ENCODE results near the gene RCN2. TPM values are rescaled to one million over a fixed set of nuclear protein-coding genes. Genes with fewer than 3 reads are reported as not detected.
"Not testable (repeated sequence)": the region's sequence is repeated elsewhere in the genome, so short reads cannot be mapped to it uniquely, and the experiment has no call there.

Gene RCN2
- total and polyA plus RNA-seq, 2 experiments from 2014 or later, result 170 to 327 TPM

DNA sequence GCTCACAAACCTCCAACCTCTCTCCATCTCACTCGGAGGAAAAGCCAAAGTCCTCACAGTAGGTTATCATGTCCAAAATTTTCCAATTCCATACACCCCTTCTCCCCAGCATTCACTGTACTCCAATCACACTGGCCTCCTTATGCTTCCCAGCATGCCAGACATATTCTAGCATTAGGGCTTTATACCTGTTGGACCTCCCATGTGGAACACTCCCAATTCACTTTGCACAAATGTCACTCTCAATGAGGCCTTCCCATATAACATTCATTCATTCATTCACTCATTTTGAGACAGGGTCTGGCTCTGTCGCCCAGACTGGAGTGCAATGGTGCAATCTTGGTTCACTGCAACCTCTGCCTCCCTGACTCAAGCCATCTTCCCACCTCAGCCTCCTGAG is 46.3 kb upstream of the RCN2 start:
- Histone ChIP-seq H3K79me2 (replicated peaks; ENCODE audit: insufficient read depth) (no peaks in the 10 kb centered on the region), H3K9me2 (ENCODE audit: insufficient read depth) (no peaks in the 10 kb centered on the region), H3K27me3 (ENCODE audit: insufficient read depth) (no peaks in the 10 kb centered on the region), H2AFZ (no peak overlapping the region), H3K4me2 (no peak overlapping the region), H3K4me3 (no peak overlapping the region), H3F3A (replicated peaks; ENCODE audit: low read depth) (no peaks in the 10 kb centered on the region), H3K4me1 (ENCODE audit: insufficient read depth) (no peaks in the 10 kb centered on the region), H4K20me1 (replicated peaks; ENCODE audit: insufficient read depth) (no peaks in the 10 kb centered on the region), H3K36me3 (ENCODE audit: insufficient read depth) (no peaks in the 10 kb centered on the region), H3K27ac (ENCODE audit: low read depth) (no peak overlapping the region)
- no peak for ATAC-seq
- Mint-ChIP-seq H3K27me3 (ENCODE audit: insufficient read depth, low read depth, poor library complexity) (peaks cover 4% of the 10 kb centered on the region), H3K27ac (no peak overlapping the region), H3K9me3 (no peaks in the 10 kb centered on the region), H3K36me3 (ENCODE audit: low read depth) (no peaks in the 10 kb centered on the region), H3K4me1 (no peaks in the 10 kb centered on the region), H3K4me3 (no peak overlapping the region)
- DNase-seq (ENCODE audit: low spot score), result no peak
- TF ChIP-seq ZNF114 (CRISPR knock-in tag; IDR thresholded peaks at IDR 0.05), result no peak
- no peak for TF ChIP-seq JUNB (IDR thresholded peaks at IDR 0.05; ENCODE audit: unreplicated experiment)
- no peak for TF ChIP-seq CREB1 (CRISPR knock-in tag; IDR thresholded peaks at IDR 0.05; ENCODE audit: low read depth)
- TF ChIP-seq, protein P1, sequence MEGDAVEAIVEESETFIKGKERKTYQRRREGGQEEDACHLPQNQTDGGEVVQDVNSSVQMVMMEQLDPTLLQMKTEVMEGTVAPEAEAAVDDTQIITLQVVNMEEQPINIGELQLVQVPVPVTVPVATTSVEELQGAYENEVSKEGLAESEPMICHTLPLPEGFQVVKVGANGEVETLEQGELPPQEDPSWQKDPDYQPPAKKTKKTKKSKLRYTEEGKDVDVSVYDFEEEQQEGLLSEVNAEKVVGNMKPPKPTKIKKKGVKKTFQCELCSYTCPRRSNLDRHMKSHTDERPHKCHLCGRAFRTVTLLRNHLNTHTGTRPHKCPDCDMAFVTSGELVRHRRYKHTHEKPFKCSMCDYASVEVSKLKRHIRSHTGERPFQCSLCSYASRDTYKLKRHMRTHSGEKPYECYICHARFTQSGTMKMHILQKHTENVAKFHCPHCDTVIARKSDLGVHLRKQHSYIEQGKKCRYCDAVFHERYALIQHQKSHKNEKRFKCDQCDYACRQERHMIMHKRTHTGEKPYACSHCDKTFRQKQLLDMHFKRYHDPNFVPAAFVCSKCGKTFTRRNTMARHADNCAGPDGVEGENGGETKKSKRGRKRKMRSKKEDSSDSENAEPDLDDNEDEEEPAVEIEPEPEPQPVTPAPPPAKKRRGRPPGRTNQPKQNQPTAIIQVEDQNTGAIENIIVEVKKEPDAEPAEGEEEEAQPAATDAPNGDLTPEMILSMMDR (conservative IDR thresholded peaks at IDR 0.05; ENCODE audit: low read depth in 2 of 2), result no peak
- TF ChIP-seq, protein P2, sequence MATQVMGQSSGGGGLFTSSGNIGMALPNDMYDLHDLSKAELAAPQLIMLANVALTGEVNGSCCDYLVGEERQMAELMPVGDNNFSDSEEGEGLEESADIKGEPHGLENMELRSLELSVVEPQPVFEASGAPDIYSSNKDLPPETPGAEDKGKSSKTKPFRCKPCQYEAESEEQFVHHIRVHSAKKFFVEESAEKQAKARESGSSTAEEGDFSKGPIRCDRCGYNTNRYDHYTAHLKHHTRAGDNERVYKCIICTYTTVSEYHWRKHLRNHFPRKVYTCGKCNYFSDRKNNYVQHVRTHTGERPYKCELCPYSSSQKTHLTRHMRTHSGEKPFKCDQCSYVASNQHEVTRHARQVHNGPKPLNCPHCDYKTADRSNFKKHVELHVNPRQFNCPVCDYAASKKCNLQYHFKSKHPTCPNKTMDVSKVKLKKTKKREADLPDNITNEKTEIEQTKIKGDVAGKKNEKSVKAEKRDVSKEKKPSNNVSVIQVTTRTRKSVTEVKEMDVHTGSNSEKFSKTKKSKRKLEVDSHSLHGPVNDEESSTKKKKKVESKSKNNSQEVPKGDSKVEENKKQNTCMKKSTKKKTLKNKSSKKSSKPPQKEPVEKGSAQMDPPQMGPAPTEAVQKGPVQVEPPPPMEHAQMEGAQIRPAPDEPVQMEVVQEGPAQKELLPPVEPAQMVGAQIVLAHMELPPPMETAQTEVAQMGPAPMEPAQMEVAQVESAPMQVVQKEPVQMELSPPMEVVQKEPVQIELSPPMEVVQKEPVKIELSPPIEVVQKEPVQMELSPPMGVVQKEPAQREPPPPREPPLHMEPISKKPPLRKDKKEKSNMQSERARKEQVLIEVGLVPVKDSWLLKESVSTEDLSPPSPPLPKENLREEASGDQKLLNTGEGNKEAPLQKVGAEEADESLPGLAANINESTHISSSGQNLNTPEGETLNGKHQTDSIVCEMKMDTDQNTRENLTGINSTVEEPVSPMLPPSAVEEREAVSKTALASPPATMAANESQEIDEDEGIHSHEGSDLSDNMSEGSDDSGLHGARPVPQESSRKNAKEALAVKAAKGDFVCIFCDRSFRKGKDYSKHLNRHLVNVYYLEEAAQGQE (IDR thresholded peaks at IDR 0.05; ENCODE audit: unreplicated experiment), result no peak
- TF ChIP-seq STAT1 (IDR thresholded peaks at IDR 0.05; ENCODE audit: unreplicated experiment), result no peak
- no peak for TF ChIP-seq ZNF331 (CRISPR knock-in tag; IDR thresholded peaks at IDR 0.05; ENCODE audit: low read depth)
- no peak for TF ChIP-seq NANOG (IDR thresholded peaks at IDR 0.05; ENCODE audit: borderline replicate concordance)
- no peak for TF ChIP-seq ETS1 (IDR thresholded peaks at IDR 0.05)

- not testable (repeated sequence) for ATAC-seq; H3K4me1 Mint-ChIP-seq; H3K27me3 ChIP-seq (ENCODE audit: insufficient read depth); H3K4me3 ChIP-seq; DNase-seq (ENCODE audit: low spot score); H3K4me2 ChIP-seq; H2AFZ ChIP-seq; H4K20me1 ChIP-seq (replicated peaks; ENCODE audit: insufficient read depth); H3K4me1 ChIP-seq (ENCODE audit: insufficient read depth); H3K27ac ChIP-seq (ENCODE audit: low read depth); H3K79me2 ChIP-seq (replicated peaks; ENCODE audit: insufficient read depth); H3K9me2 ChIP-seq (ENCODE audit: insufficient read depth); H3K36me3 Mint-ChIP-seq (ENCODE audit: low read depth); H3K27me3 Mint-ChIP-seq (ENCODE audit: insufficient read depth, low read depth, poor library complexity); H3K4me3 Mint-ChIP-seq; H3F3A ChIP-seq (replicated peaks; ENCODE audit: low read depth); H3K36me3 ChIP-seq (ENCODE audit: insufficient read depth); H3K27ac Mint-ChIP-seq; H3K9me3 Mint-ChIP-seq
Observed at GRCh38 chr15:76887280-76888141, 44.0 kb upstream of the RCN2 start.

- H3K27me3 ChIP-seq (ENCODE audit: insufficient read depth); H3K4me1 ChIP-seq (ENCODE audit: insufficient read depth); H2AFZ ChIP-seq; H3K36me3 Mint-ChIP-seq (ENCODE audit: low read depth); H3K4me1 Mint-ChIP-seq; H3K4me3 Mint-ChIP-seq; H3F3A ChIP-seq (replicated peaks; ENCODE audit: low read depth); H3K36me3 ChIP-seq (ENCODE audit: insufficient read depth); H3K27ac Mint-ChIP-seq; H3K79me2 ChIP-seq (replicated peaks; ENCODE audit: insufficient read depth); H3K9me2 ChIP-seq (ENCODE audit: insufficient read depth); DNase-seq (ENCODE audit: low spot score); H3K27ac ChIP-seq (ENCODE audit: low read depth); H3K4me3 ChIP-seq; ATAC-seq; H4K20me1 ChIP-seq (replicated peaks; ENCODE audit: insufficient read depth); H3K4me2 ChIP-seq; H3K27me3 Mint-ChIP-seq (ENCODE audit: insufficient read depth, low read depth, poor library complexity): not testable (repeated sequence)
- H3K9me3 Mint-ChIP-seq, result peaks cover 12% of the 10 kb centered on the region; the same call in 1 of the 3 replicates
Observed at GRCh38 chr15:76892836-76893235, 38.7 kb upstream of the RCN2 start.
